ENCODE data around the gene CYP27C1. TPM values are rescaled to one million over a fixed set of nuclear protein-coding genes. Genes with fewer than 3 reads are reported as not detected.
"Not testable (repeated sequence)": the region's sequence is repeated elsewhere in the genome, so short reads cannot be mapped to it uniquely, and the experiment has no call there.

The CYP27C1 gene
- total and polyA plus RNA-seq, 12 donors: 0.11 to 0.97 (median 0.22) TPM; not detected in 3

DNA sequence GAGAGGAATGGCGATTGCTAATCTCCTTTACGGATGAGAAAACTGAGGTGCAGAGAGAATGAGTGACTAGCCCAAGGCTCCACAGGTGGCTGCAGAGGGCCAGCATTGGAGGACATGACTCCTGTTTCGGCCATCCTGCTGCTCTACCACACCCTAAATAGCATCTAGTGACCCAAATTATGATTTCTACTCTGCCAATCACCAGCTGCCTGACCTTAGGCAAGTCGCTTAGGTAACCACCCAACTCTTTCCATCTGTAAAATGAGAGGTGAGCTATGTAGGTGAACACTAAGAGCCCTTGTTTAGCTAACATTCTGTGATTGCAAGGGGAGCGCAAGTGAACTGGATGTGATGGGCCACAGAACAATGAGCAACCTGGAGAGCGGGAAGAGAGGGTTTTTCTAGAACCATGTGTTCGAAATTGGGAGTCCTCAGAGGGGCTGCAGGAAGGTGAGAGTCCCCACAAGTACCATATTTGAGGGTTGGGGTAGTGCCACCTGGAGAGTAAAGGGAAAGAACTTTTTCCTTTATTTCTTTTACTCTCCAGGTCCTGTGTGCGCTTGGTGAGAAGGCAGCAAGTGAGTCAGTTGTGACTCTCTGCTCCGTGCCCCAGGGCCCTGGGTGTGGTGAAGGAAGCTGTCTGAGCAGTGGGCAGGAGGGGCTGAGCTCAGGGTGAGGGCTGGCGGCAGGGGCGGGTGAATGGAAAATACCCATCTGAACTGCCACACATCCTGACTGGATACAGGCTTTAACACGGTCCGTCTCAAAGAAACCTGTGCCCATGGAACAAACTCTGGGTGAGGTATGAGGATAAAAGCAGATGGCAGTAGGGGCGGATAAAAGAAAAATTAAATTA lies 2.4 kb downstream of the CYP27C1 start:
- Histone ChIP-seq H3K27ac (no peak overlapping the region), H3K9me3 (replicated peaks in 1 of 3) (no peaks in the 10 kb centered on the region), H3K4me1 (replicated peaks in 1 of 2) (peaks cover 12 to 13% of the 10 kb centered on the region in 2 donors), H3K4me3 (no peak overlapping the region), H3K27me3 (peaks cover 36% of the 10 kb centered on the region), H3K36me3 (replicated peaks in 1 of 2) (no peaks in the 10 kb centered on the region)
- no peak for DNase-seq
- intact Hi-C loops (cut with DNase I): no loop called here
- WGBS, 4 donors: 75 to 86% (median 76%) methylated on average over 14 of the region's 14 CpGs
- TF ChIP-seq, protein P1, sequence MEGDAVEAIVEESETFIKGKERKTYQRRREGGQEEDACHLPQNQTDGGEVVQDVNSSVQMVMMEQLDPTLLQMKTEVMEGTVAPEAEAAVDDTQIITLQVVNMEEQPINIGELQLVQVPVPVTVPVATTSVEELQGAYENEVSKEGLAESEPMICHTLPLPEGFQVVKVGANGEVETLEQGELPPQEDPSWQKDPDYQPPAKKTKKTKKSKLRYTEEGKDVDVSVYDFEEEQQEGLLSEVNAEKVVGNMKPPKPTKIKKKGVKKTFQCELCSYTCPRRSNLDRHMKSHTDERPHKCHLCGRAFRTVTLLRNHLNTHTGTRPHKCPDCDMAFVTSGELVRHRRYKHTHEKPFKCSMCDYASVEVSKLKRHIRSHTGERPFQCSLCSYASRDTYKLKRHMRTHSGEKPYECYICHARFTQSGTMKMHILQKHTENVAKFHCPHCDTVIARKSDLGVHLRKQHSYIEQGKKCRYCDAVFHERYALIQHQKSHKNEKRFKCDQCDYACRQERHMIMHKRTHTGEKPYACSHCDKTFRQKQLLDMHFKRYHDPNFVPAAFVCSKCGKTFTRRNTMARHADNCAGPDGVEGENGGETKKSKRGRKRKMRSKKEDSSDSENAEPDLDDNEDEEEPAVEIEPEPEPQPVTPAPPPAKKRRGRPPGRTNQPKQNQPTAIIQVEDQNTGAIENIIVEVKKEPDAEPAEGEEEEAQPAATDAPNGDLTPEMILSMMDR (IDR thresholded peaks at IDR 0.05): no peak
- TF ChIP-seq POLR2A (IDR thresholded peaks at IDR 0.05): no peak

GRCh38 chr2:127216593-127216992 lies 3.5 kb downstream of the CYP27C1 start:
- TF ChIP-seq, protein P1 (IDR thresholded peaks at IDR 0.05): no peak
- no peak for TF ChIP-seq POLR2A (IDR thresholded peaks at IDR 0.05)
- H3K4me1 ChIP-seq (replicated peaks in 1 of 2): peaks cover 12 to 13% of the 10 kb centered on the region in 2 donors
- no peaks in the 10 kb centered on the region for H3K9me3 ChIP-seq (replicated peaks in 1 of 3)
- no peak overlapping the region for H3K4me3 ChIP-seq
- WGBS, 4 donors: 93 to 100% (median 99%) methylated on average over 1 of the region's 1 CpG
- intact Hi-C loops (cut with DNase I): no loop called here
- peaks cover 29% of the 10 kb centered on the region for H3K27me3 ChIP-seq
- no peaks in the 10 kb centered on the region for H3K36me3 ChIP-seq (replicated peaks in 1 of 2)
- no peak overlapping the region for H3K27ac ChIP-seq
- DNase-seq: no peak

GRCh38 chr2:127216095-127216494 lies 4.0 kb downstream of the CYP27C1 start:
- Histone ChIP-seq H3K27me3 (peaks cover 26% of the 10 kb centered on the region), H3K27ac (no peak overlapping the region), H3K4me1 (replicated peaks in 1 of 2) (peaks cover 12 to 13% of the 10 kb centered on the region in 2 donors), H3K9me3 (replicated peaks in 1 of 3) (no peaks in the 10 kb centered on the region), H3K4me3 (no peak overlapping the region), H3K36me3 (replicated peaks in 1 of 2) (no peaks in the 10 kb centered on the region)
- WGBS, 4 donors: 67 to 88% (median 78%) methylated on average over 2 of the region's 2 CpGs
- no peak for TF ChIP-seq POLR2A (IDR thresholded peaks at IDR 0.05)
- TF ChIP-seq, protein P1 (IDR thresholded peaks at IDR 0.05): no peak
- DNase-seq: no peak
- intact Hi-C loops (cut with DNase I): no loop called here

DNA sequence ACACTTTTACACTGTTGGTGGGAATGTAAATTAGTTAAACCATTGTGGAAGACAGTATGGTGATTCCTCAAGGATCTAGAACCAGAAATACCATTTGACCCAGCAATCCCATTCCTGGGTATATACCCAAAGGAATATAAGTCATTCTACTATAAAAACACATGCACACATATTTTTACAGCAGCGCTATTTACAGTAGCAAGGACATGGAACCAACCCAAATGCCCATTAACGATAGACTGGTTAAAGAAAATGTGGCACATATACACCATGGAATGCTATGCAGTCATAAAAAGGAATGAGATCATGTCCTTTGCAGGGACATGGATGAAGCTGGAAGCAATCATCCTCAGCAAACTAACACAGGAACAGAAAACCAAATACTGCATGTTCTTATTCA lies 5.9 kb downstream of the CYP27C1 start:
- H3K9me3 ChIP-seq (replicated peaks in 1 of 3); H3K4me3 ChIP-seq; DNase-seq; H3K4me1 ChIP-seq (replicated peaks in 1 of 2); H3K36me3 ChIP-seq (replicated peaks in 1 of 2); intact Hi-C loops (cut with DNase I); H3K27ac ChIP-seq: not testable (repeated sequence)
- H3K27me3 ChIP-seq: peaks cover 16% of the 10 kb centered on the region
- WGBS, 4 donors: 76 to 89% (median 83%) methylated on average over 2 of the region's 2 CpGs

- peaks cover 5% of the 10 kb centered on the region for H3K27me3 ChIP-seq
- H3K27ac ChIP-seq: no peak overlapping the region
- H3K9me3 ChIP-seq (replicated peaks in 1 of 3): no peaks in the 10 kb centered on the region
- DNase-seq: no peak
- intact Hi-C loops (cut with DNase I): no loop called here
- H3K4me1 ChIP-seq (replicated peaks in 1 of 2): no peaks in the 10 kb centered on the region
- no peaks in the 10 kb centered on the region for H3K36me3 ChIP-seq (replicated peaks in 1 of 2)
- 65 to 100% (median 73%) methylated on average over 1 to 4 of the region's 4 CpGs; no CpG with 5 or more reads in 1 of the 4 donors for WGBS, 4 donors
- H3K4me3 ChIP-seq: no peak overlapping the region
- TF ChIP-seq, protein P1 (IDR thresholded peaks at IDR 0.05): no peak
- TF ChIP-seq POLR2A (IDR thresholded peaks at IDR 0.05): no peak
Measured at GRCh38 chr2:127208313-127208712, 11.8 kb downstream of the CYP27C1 start.

All from adrenal gland (tissue), 12 donors.